HK-2 (cell line): ENCODE data around the gene PRTN3.
"Not testable (repeated sequence)": the region's sequence is repeated elsewhere in the genome, so short reads cannot be mapped to it uniquely, and the experiment has no call there.

Experiments
- DNase-seq: peaks from one replicate; pipeline ENCODE4 v3.0.0-alpha.2; 2018; ENCODE audit not compliant: unreplicated experiment

Gene PRTN3

DNA sequence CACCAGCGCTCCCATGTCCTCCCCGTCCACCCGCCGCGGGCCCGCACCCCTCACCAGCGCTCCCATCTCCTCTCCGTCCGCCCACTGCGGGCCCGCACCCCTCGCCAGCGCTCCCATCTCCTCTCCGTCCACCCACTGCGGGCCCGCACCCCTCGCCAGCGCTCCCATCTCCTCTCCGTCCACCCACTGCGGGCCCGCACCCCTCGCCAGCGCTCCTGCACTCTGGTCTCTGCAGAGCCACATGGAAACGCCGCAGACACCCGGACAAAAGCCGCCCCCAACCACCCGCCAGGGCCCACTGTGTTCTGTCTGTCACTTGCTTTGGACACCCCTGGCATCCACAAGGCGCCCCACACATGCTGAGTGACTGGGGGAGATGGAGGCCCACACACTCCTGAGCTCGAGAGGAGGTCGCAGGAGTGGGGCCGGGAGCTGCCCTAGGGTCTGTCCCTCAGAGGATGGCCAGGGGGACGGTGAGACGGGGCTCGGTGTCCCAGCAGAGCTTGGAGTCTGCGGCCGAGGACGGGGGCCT lies 26.0 kb downstream of the PRTN3 start:
- DNase-seq, result no peak

DNA sequence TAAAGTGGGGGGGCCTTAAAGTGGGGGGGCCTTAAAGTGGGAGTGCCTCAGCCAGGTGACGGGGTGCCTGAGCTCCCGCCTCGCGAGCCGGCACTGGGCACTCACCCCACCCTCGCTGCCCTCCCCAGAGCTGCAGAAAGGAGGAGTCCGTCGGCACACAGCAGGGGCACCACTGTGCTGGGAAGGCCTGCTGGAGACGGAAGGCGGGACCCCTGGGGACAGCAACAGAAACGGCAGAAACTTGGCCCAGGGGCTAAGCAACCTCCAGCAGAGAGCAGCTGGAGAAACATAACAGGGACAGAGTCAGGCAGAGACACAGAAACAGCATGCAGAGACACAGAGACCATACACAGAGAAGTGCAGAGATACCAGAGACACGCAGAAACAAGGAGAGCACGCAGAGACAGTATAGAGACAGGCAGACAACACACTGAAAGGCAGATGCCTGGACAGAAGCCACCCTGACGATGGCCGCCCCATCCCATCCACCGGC lies 26.5 kb downstream of the PRTN3 start:
- no peak for DNase-seq

DNA sequence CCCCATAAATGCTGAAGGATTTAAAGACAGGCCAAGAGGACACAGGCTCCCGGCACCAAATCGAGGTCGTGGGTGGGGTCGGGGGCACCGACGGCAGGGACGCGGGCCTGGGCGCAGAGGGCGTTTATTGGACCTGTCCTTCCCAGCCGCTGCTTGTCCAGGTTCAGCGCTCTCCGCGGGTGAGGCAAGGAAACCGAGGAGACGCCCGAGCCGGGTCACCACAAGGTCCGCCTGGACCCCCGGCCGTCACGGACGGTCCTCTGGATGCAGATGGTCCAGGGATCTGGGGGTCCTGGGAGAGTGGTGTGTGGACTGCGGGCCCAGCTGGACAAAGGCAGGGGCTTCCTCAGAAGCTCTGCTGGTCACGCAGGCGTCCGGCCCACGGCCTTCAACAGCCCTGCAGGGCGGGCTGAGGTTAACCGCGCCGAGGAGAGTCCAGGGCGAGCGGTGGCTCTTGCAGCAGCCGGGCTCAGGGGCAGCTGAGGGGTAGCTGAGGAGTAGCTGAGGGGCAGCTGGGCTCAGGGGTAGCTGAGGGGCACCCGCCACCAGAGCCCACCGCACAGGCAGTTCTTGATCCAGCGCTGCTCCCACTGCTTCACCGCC lies 27.2 kb downstream of the PRTN3 start:
- DNase-seq, result no peak

DNA sequence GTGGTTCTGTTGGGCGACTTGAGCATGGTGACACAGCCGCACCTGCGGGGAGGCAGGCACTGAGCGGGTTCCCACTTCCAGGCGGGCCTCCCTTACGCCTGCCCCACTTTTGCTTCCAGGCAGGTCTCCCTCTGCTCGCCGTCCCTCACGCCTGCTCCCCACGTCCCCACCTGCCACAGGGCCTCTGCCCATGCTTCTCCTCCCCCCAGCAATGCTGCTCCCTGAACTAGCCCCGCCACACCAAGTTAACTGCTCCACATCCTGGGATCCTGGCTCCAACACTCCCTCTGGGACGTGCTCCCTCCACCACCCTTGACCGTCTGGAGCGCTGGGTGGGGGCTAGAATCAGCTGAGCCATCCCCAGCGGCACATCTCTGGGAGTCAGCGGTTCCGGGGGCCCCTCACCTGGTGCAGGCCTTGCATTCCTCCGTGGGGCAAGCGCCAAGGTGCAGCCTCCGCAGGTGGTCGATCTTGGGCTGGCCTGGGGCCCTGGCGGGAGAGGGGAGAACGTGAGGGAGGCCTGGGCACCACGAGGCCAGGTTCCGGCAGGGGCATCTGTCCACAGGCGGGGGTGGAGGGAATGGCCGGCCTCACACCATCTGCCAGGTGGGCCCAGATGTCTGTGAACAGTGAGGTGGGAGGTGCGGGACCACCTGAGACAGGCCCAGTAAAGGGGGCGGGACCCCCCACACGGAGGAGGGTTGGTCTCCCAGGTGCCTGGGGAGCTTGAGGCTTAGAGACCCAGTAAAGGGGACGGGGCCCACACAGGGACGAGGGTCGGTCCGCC lies 27.9 kb downstream of the PRTN3 start:
- no peak for DNase-seq

DNA sequence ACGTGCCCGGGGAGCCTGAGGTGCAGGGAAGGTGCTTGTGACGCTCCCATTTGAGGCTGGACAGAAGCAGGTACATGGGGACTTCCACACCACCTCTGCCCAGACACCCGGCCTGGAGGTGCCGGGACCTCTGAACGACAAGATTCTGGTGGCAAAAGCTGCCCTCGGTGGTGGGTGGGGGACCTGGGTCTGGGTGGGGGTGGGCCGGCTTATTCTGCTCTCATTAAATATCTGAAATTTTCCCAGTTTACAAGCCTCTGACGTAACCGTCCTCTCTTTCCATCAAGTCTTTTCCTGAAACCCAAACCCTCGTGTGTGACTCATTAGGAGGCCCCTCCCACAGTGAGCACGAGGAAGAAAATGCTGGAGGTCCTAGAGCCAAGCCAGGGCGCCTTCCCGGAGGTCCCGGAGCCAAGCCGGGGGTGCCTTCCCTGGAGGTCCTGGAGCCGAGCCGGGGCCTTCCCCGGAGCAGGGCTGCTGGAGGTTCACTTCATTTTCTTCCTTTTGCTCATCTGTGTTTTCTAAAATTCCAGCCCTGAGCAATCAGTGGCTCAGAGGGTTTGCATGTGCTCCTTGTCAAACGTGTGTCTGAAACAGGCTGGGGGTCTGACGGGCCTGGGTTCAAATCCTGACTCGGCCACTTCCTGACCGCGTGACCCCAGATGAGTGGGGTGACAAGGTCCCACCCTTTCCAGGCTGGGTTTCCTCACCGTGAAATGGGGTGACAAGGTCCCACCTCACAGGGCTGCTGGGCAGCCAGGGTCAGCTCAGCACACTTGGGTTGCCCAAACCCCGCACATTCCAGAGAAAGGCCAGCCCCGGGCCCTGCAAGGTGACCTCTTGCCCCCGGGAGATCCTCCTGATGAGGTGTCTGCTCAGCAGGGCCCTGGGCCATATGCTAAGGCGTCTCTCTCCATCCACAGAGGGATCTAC lies 28.7 kb downstream of the PRTN3 start:
- peak; percentile 71 for DNase-seq

DNA sequence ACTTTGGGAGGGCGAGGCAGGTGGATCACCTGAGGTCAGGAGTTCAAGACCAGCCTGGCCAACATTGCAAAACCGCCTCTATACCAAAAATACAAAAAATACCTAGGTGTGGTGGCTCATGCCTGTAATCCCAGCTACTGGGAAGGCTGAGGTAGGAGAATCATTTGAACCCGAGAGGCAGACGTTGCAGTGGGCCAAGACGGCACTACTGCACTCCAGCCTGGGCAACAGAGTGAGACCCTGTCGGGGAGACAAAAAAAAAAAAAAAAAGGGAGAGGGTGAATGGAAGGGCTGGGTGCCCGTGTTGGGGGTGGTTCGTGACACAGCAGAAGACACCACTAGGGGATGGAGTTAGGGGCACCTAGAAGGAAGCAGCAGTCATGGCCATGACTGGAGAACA lies 29.5 kb downstream of the PRTN3 start:
- no peak for DNase-seq

DNA sequence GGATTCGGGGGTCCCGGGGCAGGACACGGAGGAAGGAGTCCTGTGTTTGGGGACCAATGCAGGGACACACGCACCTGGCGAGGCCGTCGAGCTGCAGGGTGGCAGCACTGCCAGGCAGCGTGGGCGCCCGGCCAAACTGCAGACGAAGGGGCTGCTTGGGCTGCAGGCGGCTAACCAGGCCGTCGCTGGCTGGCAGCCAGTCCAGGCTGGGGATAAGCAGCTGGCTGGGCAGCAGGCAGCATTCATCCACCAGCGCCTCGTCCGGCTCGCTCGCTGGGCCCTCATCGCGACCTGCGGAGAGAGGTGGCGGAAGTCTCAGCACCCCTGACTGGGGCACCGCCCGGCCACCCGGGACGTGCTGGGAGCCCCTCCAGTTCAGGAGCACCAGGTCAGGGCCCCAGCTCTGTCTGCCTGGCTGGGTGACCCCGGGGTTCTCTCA lies 30.2 kb downstream of the PRTN3 start:
- DNase-seq, result no peak

DNA sequence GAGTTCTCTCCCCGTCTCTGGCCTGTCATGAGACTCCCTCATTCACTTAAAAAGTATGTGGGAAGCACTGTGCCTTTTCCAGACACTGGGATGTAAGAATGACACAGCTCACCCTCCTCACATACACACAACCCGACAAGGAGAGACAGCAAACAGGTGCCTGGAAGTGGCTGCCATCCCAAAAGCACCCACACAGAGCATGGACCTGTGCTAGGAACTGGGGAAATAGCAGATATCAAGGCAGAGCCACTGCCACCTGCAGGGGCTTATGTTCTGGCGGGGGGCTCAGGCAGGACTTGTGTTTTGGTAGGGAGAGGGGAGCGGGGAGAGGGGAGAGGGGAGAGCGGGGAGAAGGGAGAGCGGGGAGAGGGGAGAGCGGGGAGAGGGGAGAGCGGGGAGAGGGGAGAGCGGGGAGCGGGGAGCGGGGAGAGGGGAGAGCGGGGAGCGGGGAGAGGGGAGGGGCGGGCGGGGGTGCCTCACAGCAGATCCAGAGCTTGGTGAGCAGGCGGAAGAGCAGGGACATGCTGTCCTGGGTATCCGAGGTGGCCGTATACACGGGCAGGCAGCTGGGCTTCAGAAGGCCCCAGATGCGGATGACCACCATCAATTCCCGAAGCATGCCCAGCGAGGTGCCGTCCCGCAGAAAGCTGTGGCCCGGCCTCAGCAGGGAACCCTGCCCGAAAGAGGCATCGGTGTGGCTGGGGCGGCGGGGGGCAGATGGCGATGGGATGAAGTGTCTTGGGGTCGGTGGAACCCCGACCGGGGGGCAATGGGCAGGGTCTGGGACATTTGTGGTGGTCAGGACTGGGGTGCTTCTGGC lies 30.9 kb downstream of the PRTN3 start:
- DNase-seq, result no peak

DNA sequence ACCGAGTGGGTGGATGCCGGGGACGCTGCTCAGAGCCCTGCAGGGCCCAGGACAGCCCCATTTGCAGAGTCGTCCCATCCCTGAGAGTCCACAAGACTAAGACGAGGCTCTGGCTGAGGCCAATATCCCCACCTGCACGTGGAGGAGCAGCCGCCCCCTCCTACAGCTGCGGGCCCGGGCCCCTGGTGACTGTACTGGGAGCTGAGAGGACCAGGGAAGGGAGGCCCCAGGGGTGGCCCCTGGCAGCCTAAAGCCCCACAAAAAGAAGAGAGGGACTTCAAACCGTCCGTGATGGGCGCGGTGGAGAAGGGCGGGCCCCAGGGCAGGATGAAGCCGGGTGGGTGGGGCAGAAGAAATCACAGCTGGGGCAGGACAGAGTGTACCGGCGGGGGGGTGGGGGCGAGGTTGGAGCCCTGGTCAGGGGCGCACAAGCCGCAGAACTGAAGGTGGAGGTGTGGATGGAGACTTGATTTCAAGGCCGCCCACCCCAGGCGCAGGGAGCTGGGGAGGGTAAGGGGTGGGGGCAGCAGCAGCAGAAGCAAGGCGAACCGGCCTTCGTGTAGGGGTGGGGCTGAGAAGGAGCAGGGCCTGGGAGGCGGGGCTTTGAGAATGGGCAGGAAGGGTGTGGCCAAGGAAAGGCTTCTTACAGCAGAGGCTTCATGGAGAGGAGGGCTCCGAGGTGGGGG lies 31.6 kb downstream of the PRTN3 start:
- peak; percentile 81 for DNase-seq

DNA sequence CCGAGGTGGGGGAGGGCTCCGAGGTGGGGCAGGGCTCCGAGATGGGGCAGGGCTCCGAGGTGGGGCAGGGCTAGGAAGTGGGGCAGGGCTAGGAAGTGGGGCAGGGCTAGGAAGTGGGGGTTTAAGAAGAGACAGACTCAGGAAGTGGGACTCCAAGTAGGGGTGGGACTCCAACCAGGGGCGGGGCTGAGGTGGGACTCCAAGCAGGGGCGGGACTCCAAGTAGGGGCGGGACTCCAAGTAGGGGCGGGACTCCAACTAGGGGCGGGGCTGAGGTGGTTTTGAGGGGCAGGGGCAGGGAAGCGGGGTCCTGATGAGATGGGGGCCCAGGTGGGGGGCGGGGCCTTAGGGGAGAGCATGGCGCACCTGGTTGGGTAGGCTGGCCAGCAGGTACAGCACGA lies 32.3 kb downstream of the PRTN3 start:
- peak; percentile 77 for DNase-seq

DNA sequence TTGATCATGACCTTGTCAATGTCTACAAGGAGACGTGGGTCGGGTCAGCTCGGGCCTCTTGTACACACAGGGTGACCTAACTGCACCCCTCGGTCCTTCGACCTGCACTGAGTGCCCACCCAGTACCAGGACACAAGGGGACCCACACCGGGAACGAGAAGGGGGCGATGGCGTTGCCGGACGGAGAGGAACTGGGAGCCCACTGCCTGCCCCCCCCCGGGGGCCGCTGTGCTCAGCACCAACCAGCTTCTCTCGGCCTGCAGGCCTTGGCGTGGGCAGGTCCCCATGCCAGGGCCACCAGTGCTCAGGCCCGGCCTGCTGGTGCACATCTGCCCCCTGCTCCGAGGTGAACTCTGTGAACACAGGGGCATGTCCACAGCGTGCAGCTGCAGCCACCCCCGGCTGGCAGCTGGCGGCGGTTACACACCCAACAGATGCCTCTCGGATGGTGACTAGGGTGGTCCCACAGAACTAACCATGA lies 32.8 kb downstream of the PRTN3 start:
- DNase-seq, result no peak

DNA sequence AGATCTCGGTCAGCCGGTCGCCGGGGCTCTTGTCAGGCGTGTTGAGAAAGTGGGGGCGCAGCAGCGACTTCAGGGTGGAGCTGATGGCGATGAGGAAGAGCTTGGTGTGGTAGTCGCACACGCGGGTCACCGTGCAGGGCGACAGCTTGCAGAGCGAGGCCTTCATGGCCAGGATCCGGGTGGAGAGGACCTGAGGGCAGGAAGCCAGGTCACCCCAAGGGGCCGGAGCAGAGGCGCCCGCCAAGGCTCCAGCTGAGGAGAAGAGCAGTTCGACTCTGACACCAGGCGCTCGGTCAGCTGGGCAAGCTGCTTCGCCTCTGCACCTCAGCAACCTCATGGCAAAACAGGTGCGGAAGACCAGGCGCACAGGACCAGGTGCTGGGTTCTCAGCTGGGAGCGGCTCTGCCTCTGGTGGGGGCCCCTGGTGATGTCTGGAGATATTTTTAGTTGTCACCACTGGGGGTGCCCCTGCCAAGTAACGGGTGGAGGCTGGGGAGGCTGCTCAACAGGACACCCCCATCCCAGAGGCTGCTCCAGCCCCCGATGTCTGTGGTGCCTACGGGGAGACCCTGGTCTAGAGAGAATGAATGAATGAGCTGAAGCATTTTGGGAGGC lies 34.6 kb downstream of the PRTN3 start:
- no peak for DNase-seq

DNA sequence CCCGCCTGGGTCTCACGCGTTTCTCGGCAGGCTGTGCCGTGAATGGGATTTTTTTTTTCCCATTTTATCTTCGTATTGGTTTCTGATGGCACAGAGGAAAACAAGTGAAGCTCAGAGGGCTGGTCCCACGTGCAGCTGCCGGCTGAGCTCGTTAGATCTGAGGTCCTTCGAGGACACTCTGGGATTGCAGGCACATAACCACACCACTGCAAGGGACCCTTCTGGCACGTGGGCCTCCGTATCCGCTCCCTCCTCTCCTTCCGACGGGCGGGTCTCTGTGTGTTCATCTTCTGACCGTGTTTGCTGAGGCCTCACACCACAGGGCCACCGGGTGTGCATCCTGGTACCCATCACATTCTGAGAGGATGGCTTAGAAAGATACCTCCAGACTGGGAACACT lies 35.3 kb downstream of the PRTN3 start:
- DNase-seq, result no peak

DNA sequence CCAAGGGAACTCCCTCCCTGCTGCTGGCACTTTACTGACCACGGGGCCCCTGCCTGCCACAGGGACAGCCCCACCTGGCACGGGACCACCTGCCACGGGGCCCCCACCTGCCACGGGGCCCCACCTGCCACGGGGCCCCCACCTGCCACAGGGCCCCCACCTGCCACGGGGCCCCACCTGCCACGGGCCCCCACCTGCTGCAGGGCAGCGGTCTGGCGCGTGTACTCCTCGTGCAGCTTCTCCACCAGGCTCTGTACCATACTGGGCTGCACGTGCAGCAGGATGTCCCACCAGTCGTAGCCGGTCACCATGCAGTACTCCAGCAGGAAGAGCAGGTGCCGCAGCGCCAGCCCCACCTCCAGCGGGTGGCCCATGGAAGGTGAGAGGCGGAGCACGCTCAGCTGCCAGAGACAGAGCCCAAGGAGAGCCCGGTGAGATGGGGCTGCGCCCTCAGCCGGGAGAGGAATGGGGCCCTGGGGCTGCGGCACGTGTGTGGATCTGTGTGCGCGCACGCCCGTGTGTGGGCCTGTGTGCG lies 36.0 kb downstream of the PRTN3 start:
- DNase-seq, result no peak

DNA sequence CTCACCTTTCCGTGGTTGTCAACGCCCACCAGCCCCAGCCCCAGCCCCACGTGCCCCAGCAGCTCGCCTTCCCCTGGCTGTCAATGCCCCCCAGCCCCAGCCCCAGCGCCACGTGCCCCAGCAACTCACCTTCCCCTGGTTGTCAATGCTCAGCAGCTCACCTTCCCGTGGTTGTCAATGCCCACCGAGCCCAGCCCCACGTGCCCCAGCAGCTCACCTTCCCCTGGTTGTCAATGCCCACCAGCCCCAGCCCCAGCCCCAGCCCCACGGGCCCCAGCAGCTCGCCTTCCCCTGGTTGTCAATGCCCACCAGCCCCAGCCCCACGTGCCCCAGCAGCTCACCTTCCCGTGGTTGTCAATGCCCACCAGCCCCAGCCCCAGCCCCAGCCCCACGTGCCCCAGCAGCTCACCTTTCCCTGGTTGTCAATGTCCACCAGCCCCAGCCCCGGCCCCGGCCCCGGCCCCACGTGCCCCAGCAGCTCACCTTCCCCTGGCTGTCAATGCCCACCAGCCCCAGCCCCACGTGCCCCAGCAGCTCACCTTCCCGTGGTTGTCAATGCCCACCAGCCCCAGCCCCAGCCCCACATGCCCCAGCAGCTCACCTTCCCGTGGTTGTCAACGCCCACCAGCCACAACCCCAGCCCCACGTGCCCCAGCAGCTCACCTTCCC lies 37.3 kb downstream of the PRTN3 start:
- not testable (repeated sequence) for DNase-seq

DNA sequence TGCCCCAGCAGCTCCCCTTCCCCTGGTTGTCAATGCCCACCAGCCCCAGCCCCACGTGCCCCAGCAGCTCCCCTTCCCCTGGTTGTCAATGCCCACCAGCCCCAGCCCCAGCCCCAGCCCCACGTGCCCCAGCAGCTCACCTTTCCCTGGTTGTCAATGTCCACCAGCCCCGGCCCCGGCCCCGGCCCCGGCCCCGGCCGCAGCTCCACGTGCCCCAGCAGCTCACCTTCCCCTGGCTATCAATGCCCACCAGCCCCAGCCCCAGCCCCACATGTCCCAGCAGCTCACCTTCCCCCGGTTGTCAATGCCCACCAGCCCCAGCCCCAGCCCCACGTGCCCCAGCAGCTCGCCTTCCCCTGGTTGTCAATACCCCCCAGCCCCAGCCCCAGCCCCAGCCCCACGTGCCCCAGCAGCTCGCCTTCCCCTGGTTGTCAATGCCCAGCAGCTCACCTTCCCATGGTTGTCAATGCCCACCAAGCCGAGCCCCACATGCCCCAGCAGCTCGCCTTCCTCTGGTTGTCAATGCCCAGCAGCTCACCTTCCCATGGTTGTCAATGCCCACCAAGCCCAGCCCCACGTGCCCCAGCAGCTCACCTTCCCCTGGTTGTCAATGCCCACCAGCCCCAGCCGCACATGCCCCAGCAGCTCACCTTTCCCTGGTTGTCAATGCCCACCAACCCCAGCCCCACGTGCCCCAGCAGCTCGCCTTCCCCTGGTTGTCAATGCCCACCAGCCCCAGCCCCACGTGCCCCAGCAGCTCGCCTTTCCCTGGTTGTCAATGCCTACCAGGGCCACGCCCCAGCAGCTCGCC lies 38.2 kb downstream of the PRTN3 start:
- not testable (repeated sequence) for DNase-seq

DNA sequence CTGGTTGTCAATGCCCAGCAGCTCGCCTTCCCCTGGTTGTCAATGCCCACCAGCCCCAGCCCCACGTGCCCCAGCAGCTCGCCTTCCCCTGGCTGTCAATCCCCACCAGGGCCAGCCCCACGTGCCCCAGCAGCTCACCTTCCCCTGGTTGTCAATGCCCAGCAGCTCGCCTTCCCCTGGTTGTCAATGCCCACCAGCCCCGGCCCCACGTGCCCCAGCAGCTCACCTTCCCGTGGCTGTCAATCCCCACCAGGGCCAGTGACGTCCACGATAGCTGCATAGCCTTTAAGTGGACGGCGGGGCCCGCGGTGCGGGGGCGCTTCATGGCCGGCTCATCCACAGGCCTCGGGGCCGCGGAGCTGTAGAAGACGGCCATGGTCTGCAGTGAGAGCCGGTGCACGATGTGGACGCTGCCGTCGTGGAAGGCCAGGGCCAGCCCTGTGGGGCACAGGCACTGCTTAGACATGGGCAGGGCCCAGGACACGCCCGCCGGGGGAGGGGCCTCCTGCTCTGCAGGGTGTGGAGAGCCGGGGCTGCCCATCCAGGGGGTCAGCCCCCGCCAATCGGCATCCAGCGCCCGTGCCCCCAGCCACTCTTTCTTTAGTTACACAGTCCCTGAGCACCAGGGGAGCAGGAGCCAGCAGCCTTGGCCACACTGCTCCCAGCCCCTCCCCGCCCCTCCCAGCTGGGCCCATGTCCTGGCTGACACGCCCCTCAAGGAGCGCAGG lies 39.1 kb downstream of the PRTN3 start:
- DNase-seq, result no peak
